ENCODE data around the gene WNT1. TPM values are rescaled to one million over a fixed set of nuclear protein-coding genes. Genes with fewer than 3 reads are reported as not detected.
A peak's percentile ranks its signal among the peaks of the same experiment; 100 is the strongest.

Gene WNT1
- total and polyA plus RNA-seq, 2 of the 4 experiments (the other 2 are of a cell fraction): not detected

GRCh38 chr12:48990552-48990951, 12.4 kb downstream of the WNT1 start:
- BruUV-seq (replicated peaks): no TSS peak
- POLR2A ChIA-PET (ENCODE audit: unreplicated experiment): no interaction called here
- CTCF ChIA-PET: no interaction called here

More at GRCh38 chr12:48990552-48990951, 12.4 kb downstream of the WNT1 start:
- peaks cover 69% of the 10 kb centered on the region for H3K27me3 ChIP-seq (ENCODE audit: control insufficient read depth, insufficient read depth, low read length)
- H2AK9ac ChIP-seq (replicated peaks; ENCODE audit: low read depth, low read length, poor library complexity): no peak overlapping the region
- H2BK5ac ChIP-seq (ENCODE audit: low read depth, low read length, poor library complexity, severe bottlenecking): no peak overlapping the region
- no peak for ATAC-seq (ENCODE audit: low read depth)
- no peak overlapping the region for H2BK15ac ChIP-seq (ENCODE audit: low read depth, low read length)
- no peak overlapping the region for H3K56ac ChIP-seq (ENCODE audit: extremely low read depth, insufficient read depth, low read length)
- no peak overlapping the region for H3K4me2 ChIP-seq (ENCODE audit: low read depth, low read length)
- H3K23ac ChIP-seq (ENCODE audit: low read depth, low read length): peak overlapping the region; percentile 51; the same call in 1 of the 2 replicates
- intact Hi-C loops (cut with micrococcal nuclease): no loop called here
- H2BK120ac ChIP-seq (ENCODE audit: low read depth, low read length): no peak overlapping the region
- H3K9me1 ChIP-seq (ENCODE audit: insufficient read depth, low read length): no peaks in the 10 kb centered on the region; the same call in 1 of the 2 replicates
- H3K9ac ChIP-seq (ENCODE audit: low read depth, low read length): no peak overlapping the region
- no peak overlapping the region for H4K8ac ChIP-seq (ENCODE audit: low read depth in 2 of 2, low read length in 2 of 2)
- no peak overlapping the region for H2BK20ac ChIP-seq (ENCODE audit: low read depth, low read length)
- dilution Hi-C loops (cut with HindIII; ENCODE audit: low sequenced_read_pairs, unreplicated experiment): no loop called here
- H3K27ac ChIP-seq (ENCODE audit: insufficient read depth, low read length): no peak overlapping the region
- TF ChIP-seq USF2 (IDR thresholded peaks at IDR 0.05; ENCODE audit: low read depth, low read length) (no peak), NFE2L2 (IDR thresholded peaks at IDR 0.05; ENCODE audit: low read depth, low read length) (no peak), BHLHE40 (IDR thresholded peaks at IDR 0.05; ENCODE audit: low read depth, low read length) (no peak), FOS (IDR thresholded peaks at IDR 0.05; ENCODE audit: low read depth, low read length) (no peak), POLR2A (IDR thresholded peaks at IDR 0.05; ENCODE audit: low read depth, low read length) (no peak), RCOR1 (IDR thresholded peaks at IDR 0.05; ENCODE audit: insufficient replicate concordance, low read length) (no peak), MAZ (IDR thresholded peaks at IDR 0.05; ENCODE audit: borderline replicate concordance, low read depth, low read length) (no peak), MAFK (IDR thresholded peaks at IDR 0.05; ENCODE audit: low read depth, low read length) (no peak), SMC3 (IDR thresholded peaks at IDR 0.05; ENCODE audit: low read depth, low read length) (no peak), RAD21 (IDR thresholded peaks at IDR 0.05; ENCODE audit: low read length) (no peak), MXI1 (IDR thresholded peaks at IDR 0.05; ENCODE audit: borderline replicate concordance, low read depth, low read length) (no peak), RFX5 (IDR thresholded peaks at IDR 0.05; ENCODE audit: low read depth, low read length) (no peak)
- TF ChIP-seq, protein P1, sequence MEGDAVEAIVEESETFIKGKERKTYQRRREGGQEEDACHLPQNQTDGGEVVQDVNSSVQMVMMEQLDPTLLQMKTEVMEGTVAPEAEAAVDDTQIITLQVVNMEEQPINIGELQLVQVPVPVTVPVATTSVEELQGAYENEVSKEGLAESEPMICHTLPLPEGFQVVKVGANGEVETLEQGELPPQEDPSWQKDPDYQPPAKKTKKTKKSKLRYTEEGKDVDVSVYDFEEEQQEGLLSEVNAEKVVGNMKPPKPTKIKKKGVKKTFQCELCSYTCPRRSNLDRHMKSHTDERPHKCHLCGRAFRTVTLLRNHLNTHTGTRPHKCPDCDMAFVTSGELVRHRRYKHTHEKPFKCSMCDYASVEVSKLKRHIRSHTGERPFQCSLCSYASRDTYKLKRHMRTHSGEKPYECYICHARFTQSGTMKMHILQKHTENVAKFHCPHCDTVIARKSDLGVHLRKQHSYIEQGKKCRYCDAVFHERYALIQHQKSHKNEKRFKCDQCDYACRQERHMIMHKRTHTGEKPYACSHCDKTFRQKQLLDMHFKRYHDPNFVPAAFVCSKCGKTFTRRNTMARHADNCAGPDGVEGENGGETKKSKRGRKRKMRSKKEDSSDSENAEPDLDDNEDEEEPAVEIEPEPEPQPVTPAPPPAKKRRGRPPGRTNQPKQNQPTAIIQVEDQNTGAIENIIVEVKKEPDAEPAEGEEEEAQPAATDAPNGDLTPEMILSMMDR (conservative IDR thresholded peaks at IDR 0.05; ENCODE audit: low read depth, low read length): no peak
- TF ChIP-seq, protein P2, sequence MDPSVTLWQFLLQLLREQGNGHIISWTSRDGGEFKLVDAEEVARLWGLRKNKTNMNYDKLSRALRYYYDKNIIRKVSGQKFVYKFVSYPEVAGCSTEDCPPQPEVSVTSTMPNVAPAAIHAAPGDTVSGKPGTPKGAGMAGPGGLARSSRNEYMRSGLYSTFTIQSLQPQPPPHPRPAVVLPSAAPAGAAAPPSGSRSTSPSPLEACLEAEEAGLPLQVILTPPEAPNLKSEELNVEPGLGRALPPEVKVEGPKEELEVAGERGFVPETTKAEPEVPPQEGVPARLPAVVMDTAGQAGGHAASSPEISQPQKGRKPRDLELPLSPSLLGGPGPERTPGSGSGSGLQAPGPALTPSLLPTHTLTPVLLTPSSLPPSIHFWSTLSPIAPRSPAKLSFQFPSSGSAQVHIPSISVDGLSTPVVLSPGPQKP (IDR thresholded peaks at IDR 0.05; ENCODE audit: borderline replicate concordance, low read depth, low read length): no peak
- H3K14ac ChIP-seq (replicated peaks; ENCODE audit: low read depth, low read length): no peak overlapping the region
- H3K4me3 ChIP-seq (ENCODE audit: insufficient read depth, low read depth, low read length): no peak overlapping the region
- no peaks in the 10 kb centered on the region for H4K20me1 ChIP-seq (ENCODE audit: insufficient read depth, low read length)
- no peak for DNase-seq
- no peaks in the 10 kb centered on the region for H3K79me1 ChIP-seq (ENCODE audit: low read depth in 1 of 2, low read length in 2 of 2)
- no peak overlapping the region for H4K5ac ChIP-seq (ENCODE audit: low read depth, low read length)
- H2AFZ ChIP-seq (replicated peaks; ENCODE audit: low read length, poor library complexity): no peak overlapping the region
- no peaks in the 10 kb centered on the region for H3K36me3 ChIP-seq (ENCODE audit: control insufficient read depth, insufficient read depth, low read length)
- H3K4me1 ChIP-seq (ENCODE audit: control insufficient read depth, insufficient read depth, low read length): no peaks in the 10 kb centered on the region
- H3K18ac ChIP-seq (ENCODE audit: low read depth, low read length): no peak overlapping the region
- H2AK5ac ChIP-seq (ENCODE audit: low read depth, low read length): no peak overlapping the region
- H3K9me3 ChIP-seq (ENCODE audit: control insufficient read depth, insufficient read depth, low read length): no peaks in the 10 kb centered on the region
- H4K91ac ChIP-seq (ENCODE audit: insufficient read depth, low read depth, low read length): no peak overlapping the region
- in situ Hi-C loops (cut with MboI; ENCODE audit: low sequenced_read_pairs): no loop called here
- H3K4ac ChIP-seq (ENCODE audit: low read depth, low read length): no peak overlapping the region

Measured in IMR-90 (cell line).